Lower leg skin (tissue), 3 donors: ENCODE measurements around the gene PHYHD1.

Experiments used
- CTCF ChIP-seq, 3 donors: fragments of 450-650 bp; IDR thresholded peaks; one replicate each; pipeline ENCODE4 v1.5.1; 2016; ENCODE audit warnings: antibody characterized with exemption in 3 of 3, mild to moderate bottlenecking in 3 of 3, moderate library complexity in 2 of 3
- POLR2A ChIP-seq, 2 donors: fragments of 450-650 bp; IDR thresholded peaks; one replicate each; pipeline ENCODE4 v1.6.1; 2016 to 2017; ENCODE audit warnings: antibody characterized with exemption in 2 of 2, mild to moderate bottlenecking in 1 of 2, moderate library complexity in 1 of 2

- TF ChIP-seq POLR2A (IDR thresholded peaks at IDR 0.05) (no peak), CTCF (IDR thresholded peaks at IDR 0.05) (no peak)
These were observed 3.5 kb upstream of the PHYHD1 start for GRCh38 chr9:128917151-128917849.
